Testis (tissue), 2 donors: ENCODE results near the gene SLC26A9.

Source experiments
- CTCF ChIP-seq, 3 experiments: fragments of 450-650 bp in 2 of 3; fragments of 200-600 bp in 1 of 3; sonication (generic) in 1 of 3; IDR thresholded peaks; one replicate each; pipeline ENCODE4 v1.5.1; 2016 to 2019; ENCODE audit warnings: antibody characterized with exemption in 3 of 3, mild to moderate bottlenecking in 2 of 3, moderate library complexity in 1 of 3
- POLR2A ChIP-seq: fragments of 450-650 bp; IDR thresholded peaks from one replicate; pipeline ENCODE4 v1.6.1; 2017; ENCODE audit warnings: antibody characterized with exemption, mild to moderate bottlenecking, moderate library complexity

GRCh38 chr1:205965036-205965884 lies 22.0 kb upstream of the SLC26A9 start:
- TF ChIP-seq CTCF (IDR thresholded peaks at IDR 0.05) (no peak), POLR2A (no peak)
